ENCODE results near the gene COL6A1.

GRCh38 chr21:45959182-45959581 lies 22.4 kb upstream of the COL6A1 start:
- TF ChIP-seq POLR2A (IDR thresholded peaks at IDR 0.05) = no peak
- TF ChIP-seq, protein P1, sequence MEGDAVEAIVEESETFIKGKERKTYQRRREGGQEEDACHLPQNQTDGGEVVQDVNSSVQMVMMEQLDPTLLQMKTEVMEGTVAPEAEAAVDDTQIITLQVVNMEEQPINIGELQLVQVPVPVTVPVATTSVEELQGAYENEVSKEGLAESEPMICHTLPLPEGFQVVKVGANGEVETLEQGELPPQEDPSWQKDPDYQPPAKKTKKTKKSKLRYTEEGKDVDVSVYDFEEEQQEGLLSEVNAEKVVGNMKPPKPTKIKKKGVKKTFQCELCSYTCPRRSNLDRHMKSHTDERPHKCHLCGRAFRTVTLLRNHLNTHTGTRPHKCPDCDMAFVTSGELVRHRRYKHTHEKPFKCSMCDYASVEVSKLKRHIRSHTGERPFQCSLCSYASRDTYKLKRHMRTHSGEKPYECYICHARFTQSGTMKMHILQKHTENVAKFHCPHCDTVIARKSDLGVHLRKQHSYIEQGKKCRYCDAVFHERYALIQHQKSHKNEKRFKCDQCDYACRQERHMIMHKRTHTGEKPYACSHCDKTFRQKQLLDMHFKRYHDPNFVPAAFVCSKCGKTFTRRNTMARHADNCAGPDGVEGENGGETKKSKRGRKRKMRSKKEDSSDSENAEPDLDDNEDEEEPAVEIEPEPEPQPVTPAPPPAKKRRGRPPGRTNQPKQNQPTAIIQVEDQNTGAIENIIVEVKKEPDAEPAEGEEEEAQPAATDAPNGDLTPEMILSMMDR (IDR thresholded peaks at IDR 0.05) = no peak
